Panc1 (cell line): ENCODE data around the gene ARHGEF10L. TPM values are rescaled to one million over a fixed set of nuclear protein-coding genes. Genes with fewer than 3 reads are reported as not detected.

Source experiments
- ATAC-seq: fragments of 200-7000 bp; cut with Tn5 transposase; 2 replicates; pipeline ENCODE4 v1.9.1; 2020; ENCODE audit warnings: mild to moderate bottlenecking, moderate library complexity
- BruUV-seq: library from RNA; stranded (reverse); fragments of 400-500 nt; replicated peaks from 2 replicates; lab custom pipeline; 2021; lab: Mats Ljungman, UMichigan
- CTCF ChIA-PET: fragments of 300-600 bp; sonication (Branson Sonifier 250); formaldehyde crosslinking; loops from one replicate; lab custom pipeline; 2022; ENCODE audit warnings: antibody characterized with exemption; lab: Charles Lee
- POLR2A ChIA-PET: fragments of 300-600 bp; sonication (Branson Sonifier 250); formaldehyde crosslinking; loops from one replicate; lab custom pipeline; 2022; ENCODE audit warnings: antibody characterized with exemption; lab: Charles Lee
- DNase-seq: peaks from one replicate; pipeline ENCODE4 v3.0.0-alpha.2; 2010; ENCODE audit warnings: low read depth, low spot score
- H3K27ac ChIP-seq: 2 replicates; pipeline ENCODE4 v1.5.1; 2011; ENCODE audit warnings: mild to moderate bottlenecking, low read length, inconsistent platforms
- H3K27me3 ChIP-seq: fragments of 200-500 bp; sonication (Bioruptor generic); 2 replicates; pipeline ENCODE4 v1.6.0; 2014; ENCODE audit warnings: low read length, inconsistent platforms; ENCODE audit not compliant: control insufficient read depth, insufficient read depth
- H3K36me3 ChIP-seq: fragments of 200-500 bp; sonication (Bioruptor generic); 2 replicates; pipeline ENCODE4 v1.5.1; 2014; ENCODE audit warnings: inconsistent platforms, mild to moderate bottlenecking, low read length, moderate library complexity; ENCODE audit not compliant: control insufficient read depth, insufficient read depth
- H3K4me1 ChIP-seq: 2 replicates; pipeline ENCODE4 v1.5.1; 2011; ENCODE audit warnings: inconsistent platforms, mild to moderate bottlenecking, low read length, moderate library complexity; ENCODE audit not compliant: control insufficient read depth, insufficient read depth
- H3K4me3 ChIP-seq, 2 experiments: 2 replicates each; pipeline ENCODE4 v1.5.1; 2011 to 2012; ENCODE audit warnings: low read depth in 2 of 2, low read length in 2 of 2, mild to moderate bottlenecking in 2 of 2, inconsistent platforms in 1 of 2, moderate library complexity in 1 of 2
- H3K9me3 ChIP-seq: fragments of 200-500 bp; sonication (Bioruptor generic); 2 replicates; pipeline ENCODE4 v1.5.1; 2014; ENCODE audit warnings: low read depth, mild to moderate bottlenecking, inconsistent platforms, low read length, moderate library complexity; ENCODE audit not compliant: control insufficient read depth, insufficient read depth
- CTCF ChIP-seq: fragments of 450-650 bp; IDR thresholded peaks from 2 replicates; pipeline ENCODE4 v1.5.1; 2017; ENCODE audit warnings: mild to moderate bottlenecking
- POLR2AphosphoS5 ChIP-seq: IDR thresholded peaks from 2 replicates; pipeline ENCODE4 v1.6.1; 2012; ENCODE audit warnings: mild to moderate bottlenecking, low read depth, low read length, moderate library complexity
- REST ChIP-seq, 2 experiments: IDR thresholded peaks; 2 replicates each; pipeline ENCODE4 v1.6.1; 2011 to 2012; ENCODE audit warnings: low read depth in 2 of 2, control low read depth in 1 of 2, low read length in 1 of 2, mild to moderate bottlenecking in 1 of 2, moderate library complexity in 1 of 2; ENCODE audit not compliant: insufficient read depth in 1 of 2
- SIN3A ChIP-seq: IDR thresholded peaks from 2 replicates; pipeline ENCODE4 v1.6.1; 2012; ENCODE audit warnings: low read depth, mild to moderate bottlenecking, low read length, moderate library complexity, borderline replicate concordance; ENCODE audit not compliant: insufficient read depth
- TCF7L2 ChIP-seq: IDR thresholded peaks from 2 replicates; pipeline ENCODE4 v1.6.1; 2011; ENCODE audit warnings: mild to moderate bottlenecking, low read depth, low read length, inconsistent platforms
- in situ Hi-C: cut with HindIII; loops from 2 replicates; pipeline ENCODE4 v1.10.0; 2016; ENCODE audit warnings: low sequenced_read_pairs, low pct_unique_long_range_greater_than_20kb
- intact Hi-C: fragments of 100-400 bp; cut with micrococcal nuclease; formaldehyde crosslinking; loops from one replicate; pipeline ENCODE4 v1.10.0; 2022; ENCODE audit not compliant: unreplicated experiment
- total RNA-seq: library from RNA; stranded (reverse); gene quantifications from one replicate; pipeline ENCODE4 v1.2.1, GENCODE V29; 2021; ENCODE audit not compliant: unreplicated experiment

ARHGEF10L gene
- total RNA-seq, 1 experiment from 2014 or later = 5.9 TPM

- Histone ChIP-seq H3K27ac (no peak overlapping the region), H3K27me3 (no peaks in the 10 kb centered on the region), H3K4me3 (no peak overlapping the region), H3K4me1 (peaks cover 3% of the 10 kb centered on the region; the same call in 1 of the 2 replicates), H3K36me3 (no peaks in the 10 kb centered on the region), H3K9me3 (no peaks in the 10 kb centered on the region)
- TF ChIP-seq CTCF (no peak), SIN3A (no peak), POLR2AphosphoS5 (no peak), REST (IDR thresholded peaks at IDR 0.05; ENCODE audit: insufficient read depth in 1 of 2, low read depth in 2 of 2, low read length in 1 of 2) (no peak), TCF7L2 (no peak)
- BruUV-seq = no TSS peak
- in situ Hi-C loops (no loop called here), intact Hi-C loops (no loop called here)
- ChIA-PET POLR2A (no interaction called here), CTCF (interaction anchor here (0.8 kb wide), 1 partner anchor 38 kb away, joined by 6 read pairs; no protein-coding TSS in a partner anchor)
- DNase-seq (no peak), ATAC-seq (no peak)
Measured at GRCh38 chr1:17568014-17568900, 28.8 kb downstream of the ARHGEF10L start.

GRCh38 chr1:17569200-17570139, 30.0 kb downstream of the ARHGEF10L start:
- Histone ChIP-seq H3K4me3 (no peak overlapping the region), H3K36me3 (no peaks in the 10 kb centered on the region), H3K27me3 (no peaks in the 10 kb centered on the region), H3K27ac (no peak overlapping the region), H3K4me1 (peaks cover 3% of the 10 kb centered on the region; the same call in 1 of the 2 replicates), H3K9me3 (no peaks in the 10 kb centered on the region)
- in situ Hi-C loops = no loop called here
- intact Hi-C loops = no loop called here
- no peak for DNase-seq
- CTCF ChIA-PET = no interaction called here
- POLR2A ChIA-PET = no interaction called here
- no peak; the same call in 1 of the 2 replicates for ATAC-seq
- BruUV-seq = no TSS peak
- TF ChIP-seq TCF7L2 = no peak
